Stimulated activated CD4-positive, alpha-beta T cell treated with anti-CD3 and anti-CD28 coated beads, TNF-alpha, amount 100 ng/mL, for 4 hours (primary cell): Measurements from ENCODE around the gene LMNTD2.

Experiments
- DNase-seq, 3 experiments: peaks; one replicate each; pipeline ENCODE4 v3.0.0-alpha.2; 2020; ENCODE audit warnings: low read depth in 3 of 3

LMNTD2 gene

DNA sequence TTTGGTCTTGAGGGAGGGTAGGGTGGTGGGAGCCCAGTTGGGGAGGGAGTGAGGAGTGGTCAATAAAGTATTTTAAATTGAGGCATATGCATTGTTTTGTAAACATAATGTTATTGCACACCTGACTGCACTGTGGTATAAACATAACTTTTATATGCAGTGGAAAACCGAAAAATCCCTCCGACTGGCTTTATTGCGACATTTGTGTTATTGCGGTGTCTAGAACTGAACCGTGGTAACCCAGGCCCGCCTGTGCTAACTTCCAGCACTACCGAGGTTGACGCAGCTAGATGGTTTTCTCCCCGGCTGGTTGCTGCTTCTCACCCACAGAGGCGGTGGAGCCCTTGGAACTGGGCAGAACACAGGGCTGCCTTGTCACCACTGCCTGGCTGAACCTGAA lies 45.9 kb downstream of the LMNTD2 start:
- no peak for DNase-seq

DNA sequence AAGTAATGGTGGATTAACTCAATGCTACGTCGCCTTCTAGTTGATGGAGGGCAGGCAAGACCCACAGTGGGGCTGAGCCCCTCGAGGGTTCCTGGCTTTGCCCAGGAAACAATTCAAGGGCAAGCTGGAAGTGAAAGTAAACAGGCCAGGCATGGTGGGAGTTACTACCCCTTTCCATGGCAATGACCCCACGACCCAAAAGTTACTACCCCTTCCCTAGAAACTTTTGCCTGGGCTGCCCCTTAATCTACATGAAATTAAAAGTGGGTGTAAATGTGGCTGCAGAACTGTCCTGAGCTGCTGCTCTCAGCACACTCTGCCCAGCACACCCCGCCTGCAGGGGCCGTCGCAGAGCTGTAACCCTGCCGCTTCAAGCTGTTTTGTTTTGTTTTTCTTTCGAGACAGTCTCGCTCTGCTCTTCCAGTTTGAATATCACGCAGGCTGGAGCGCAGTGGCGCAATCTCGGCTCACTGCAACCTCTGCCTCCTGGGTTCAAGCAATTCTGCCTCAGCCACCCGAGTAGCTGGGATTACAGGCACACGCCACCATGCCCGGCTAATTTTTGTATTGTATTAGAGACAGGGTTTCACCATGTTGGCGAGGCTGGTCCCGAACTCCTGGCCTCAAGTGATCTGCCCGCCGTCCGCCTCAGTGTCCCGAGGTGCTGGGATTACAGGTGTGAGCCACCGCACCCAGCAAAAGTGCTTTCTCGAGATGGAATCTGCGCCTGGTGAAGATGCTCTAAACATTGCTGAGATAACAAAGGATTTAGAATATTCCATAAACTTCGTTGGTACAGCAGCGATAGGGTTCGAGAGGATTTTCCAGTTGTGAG lies 47.6 kb downstream of the LMNTD2 start:
- no peak for DNase-seq

GRCh38 chr11:508956-509355 lies 51.6 kb downstream of the LMNTD2 start:
- DNase-seq, result no peak

- DNase-seq, result no peak
These were observed 52.6 kb downstream of the LMNTD2 start for GRCh38 chr11:507727-508515.

DNA sequence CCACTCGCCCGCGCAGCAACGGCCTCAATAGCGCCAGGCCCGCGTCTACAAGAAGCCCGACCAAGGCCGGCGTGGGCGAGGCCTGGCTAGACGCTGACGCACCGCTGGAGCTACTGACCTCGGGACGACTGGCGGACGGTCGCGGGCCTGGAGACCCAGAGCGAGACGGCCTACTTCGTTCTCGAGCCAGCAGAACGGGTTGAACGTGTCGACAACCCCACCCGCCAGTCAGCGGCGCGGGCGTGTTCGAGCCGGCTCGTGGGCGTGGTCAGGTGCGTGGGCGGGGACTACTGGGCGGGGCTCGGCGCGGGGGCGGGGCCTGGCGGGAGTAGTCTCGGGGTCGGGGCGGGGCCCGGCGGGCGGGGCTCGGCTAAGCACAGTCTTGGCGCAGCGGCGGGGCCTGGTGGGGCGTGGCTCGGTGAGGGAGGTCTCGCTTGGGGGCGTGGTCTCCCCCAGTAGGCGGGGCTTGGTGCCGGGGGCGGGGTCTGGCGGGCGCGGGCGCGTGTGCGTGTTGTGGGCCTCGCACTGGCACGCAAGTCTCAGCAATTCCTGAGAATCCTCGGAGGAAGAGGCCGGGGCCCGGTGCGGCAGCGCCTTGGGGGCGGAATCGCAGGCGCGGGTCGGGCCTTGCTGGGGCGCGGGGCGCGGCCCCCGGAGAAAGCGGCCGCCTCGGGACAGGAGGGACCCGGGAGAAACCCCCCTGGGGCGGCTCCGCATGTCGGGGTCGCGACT lies 53.4 kb downstream of the LMNTD2 start, which contains the start of gene RNH1:
RNH1 (minus strand) TSS at position 248 of the 732 bp plus-strand sequence. CDS start 5,080 bp downstream, outside the sequence.
- peak; percentile 99 to 100 (median 100) for DNase-seq

GRCh38 chr11:506238-506994 lies 54.1 kb downstream of the LMNTD2 start:
- peak; percentile 92 to 95 (median 94) for DNase-seq

- DNase-seq, result no peak
These were observed 55.6 kb downstream of the LMNTD2 start for GRCh38 chr11:504994-505344.
